Activated naive CD4-positive, alpha-beta T cell treated with anti-CD3 and anti-CD28 coated beads, Interleukin-2, amount 10 ng/mL, durations not matched to agents 7 days and 5 days (primary cell): ENCODE data around the gene OBI1.

Experiments
- CTCF ChIA-PET: fragments of 350-600 bp; sonication (Branson Sonifier 250); formaldehyde crosslinking; loops from one replicate; lab custom pipeline; 2021; ENCODE audit warnings: antibody characterized with exemption; lab: Charles Lee
- DNase-seq: peaks from one replicate; pipeline ENCODE4 v3.0.0-alpha.2; 2020
- H3K27ac Mint-ChIP-seq: one replicate; pipeline ENCODE4 v1.8.0; 2021; ENCODE audit warnings: mild to moderate bottlenecking, moderate library complexity, mixed read lengths
- H3K27me3 Mint-ChIP-seq: one replicate; pipeline ENCODE4 v1.8.0; 2021; ENCODE audit warnings: mild to moderate bottlenecking, mixed read lengths
- H3K36me3 Mint-ChIP-seq: one replicate; pipeline ENCODE4 v1.8.0; 2021; ENCODE audit warnings: mixed read lengths
- H3K4me1 Mint-ChIP-seq: one replicate; pipeline ENCODE4 v1.8.0; 2021; ENCODE audit warnings: mixed read lengths
- H3K4me3 Mint-ChIP-seq: one replicate; pipeline ENCODE4 v1.8.0; 2021; ENCODE audit warnings: mild to moderate bottlenecking, moderate library complexity, mixed read lengths
- H3K9me3 Mint-ChIP-seq: one replicate; pipeline ENCODE4 v1.8.0; 2021; ENCODE audit warnings: mixed read lengths

Gene OBI1

DNA sequence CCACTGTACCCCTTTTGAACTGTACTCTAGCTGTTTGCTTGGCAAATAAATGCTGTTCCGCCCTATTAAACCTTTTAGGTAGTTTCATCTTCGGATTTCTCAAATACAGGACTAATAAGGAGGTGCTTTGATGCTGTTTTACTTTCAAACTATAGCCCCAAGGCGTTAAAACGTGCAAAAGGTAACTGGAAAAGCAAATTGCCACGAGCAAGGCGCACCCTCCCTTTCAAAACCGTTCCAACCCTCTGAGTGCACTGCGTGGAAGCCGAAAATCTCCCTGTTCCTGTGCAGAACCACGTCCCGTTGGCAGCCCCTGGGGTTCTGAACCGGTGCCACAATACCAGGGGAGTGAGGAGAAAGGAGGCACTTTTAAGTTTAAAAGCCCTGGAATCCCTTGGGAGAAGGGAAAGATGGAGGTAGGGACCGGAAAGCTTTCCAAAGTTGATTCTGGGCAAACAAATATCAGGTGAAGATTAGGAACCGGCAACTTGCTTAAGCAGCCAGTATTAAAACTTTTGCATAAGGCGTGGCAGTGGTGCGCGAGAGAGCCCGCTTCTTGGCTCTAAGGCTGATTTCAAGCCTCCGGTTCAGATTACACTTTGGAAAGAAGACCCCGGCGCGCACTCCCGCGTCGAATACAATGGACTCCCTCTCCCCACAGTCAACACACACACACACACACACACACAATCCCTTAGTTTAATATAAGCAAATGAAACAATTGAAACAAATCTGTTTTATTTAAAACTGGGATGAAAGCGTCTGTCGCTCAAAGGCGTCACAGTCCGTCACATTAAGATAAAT, 65.1 kb downstream of the OBI1 start:
- CTCF ChIA-PET: no interaction called here

DNA sequence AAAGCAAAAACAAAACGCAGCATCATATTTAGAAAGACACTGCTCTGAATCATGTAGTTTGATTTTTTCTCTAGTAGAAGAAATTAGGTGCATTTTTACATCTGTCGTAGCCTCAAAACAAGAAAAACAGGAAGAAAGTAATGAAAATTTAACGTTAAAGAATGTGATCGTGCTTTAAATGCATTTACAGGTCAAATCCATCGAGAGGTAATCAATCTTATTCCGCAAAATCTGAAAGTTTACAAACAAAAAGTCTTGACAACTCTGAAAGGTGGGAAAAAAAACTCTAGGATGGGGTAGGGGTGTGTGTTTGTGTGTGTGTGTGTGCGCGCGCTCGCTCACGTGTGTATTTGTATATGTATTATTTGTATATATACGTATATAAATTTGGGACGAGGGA, 65.8 kb downstream of the OBI1 start:
- no peaks in the 10 kb centered on the region for H3K36me3 Mint-ChIP-seq
- CTCF ChIA-PET: no interaction called here
- no peaks in the 10 kb centered on the region for H3K9me3 Mint-ChIP-seq
- DNase-seq: no peak
- H3K4me3 Mint-ChIP-seq: no peak overlapping the region
- peaks cover 76% of the 10 kb centered on the region for H3K27me3 Mint-ChIP-seq
- peaks cover 8% of the 10 kb centered on the region for H3K4me1 Mint-ChIP-seq
- peak overlapping the region; percentile 64 for H3K27ac Mint-ChIP-seq

More for the DNA sequence above, 65.1 kb downstream of the OBI1 start:
- Mint-ChIP-seq H3K4me1 (peaks cover 8% of the 10 kb centered on the region), H3K9me3 (no peaks in the 10 kb centered on the region), H3K36me3 (no peaks in the 10 kb centered on the region), H3K27me3 (peaks cover 76% of the 10 kb centered on the region), H3K27ac (peak overlapping the region; percentile 71), H3K4me3 (no peak overlapping the region)
- no peak for DNase-seq

DNA sequence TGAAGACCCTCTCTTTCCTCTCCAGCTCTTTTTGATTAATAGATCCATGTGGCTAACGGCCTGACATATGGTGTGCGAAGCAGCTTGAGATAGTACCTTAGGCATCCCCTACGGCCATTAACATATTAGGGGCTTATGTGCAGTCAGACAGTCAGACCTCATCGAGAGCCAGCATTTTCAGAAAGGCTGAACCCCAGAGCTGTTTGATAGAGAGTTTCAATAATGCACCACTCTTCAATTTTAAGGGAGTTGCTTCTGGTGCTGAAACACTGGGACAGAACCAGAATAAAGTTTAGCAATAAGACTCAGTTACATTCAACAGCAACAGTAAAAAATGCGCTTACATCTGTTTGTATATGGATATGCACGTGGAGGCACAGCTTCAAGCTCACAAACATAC, 66.4 kb downstream of the OBI1 start:
- H3K36me3 Mint-ChIP-seq: no peaks in the 10 kb centered on the region
- no peak overlapping the region for H3K27ac Mint-ChIP-seq

DNA sequence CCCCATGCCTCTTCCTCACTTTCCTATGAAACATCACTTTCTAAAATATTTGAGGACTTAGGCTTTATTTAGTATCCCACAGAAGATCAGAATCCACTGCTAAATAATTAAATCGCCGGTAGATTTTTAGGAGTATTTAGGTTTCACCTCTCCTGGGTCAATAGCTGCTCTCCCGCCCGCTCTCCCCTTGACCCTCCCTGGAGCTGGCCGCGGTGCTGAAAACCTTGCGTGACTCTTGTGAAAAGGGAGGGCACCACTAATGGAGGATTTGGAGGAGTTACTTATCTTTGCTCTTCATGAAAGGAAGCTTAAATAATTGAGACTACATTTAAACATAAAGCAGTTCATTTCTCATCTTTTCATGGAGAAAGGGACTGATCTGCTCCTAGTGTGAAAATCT, 69.7 kb downstream of the OBI1 start:
- peak; percentile 41 for DNase-seq
- CTCF ChIA-PET: no interaction called here
- Mint-ChIP-seq H3K27me3 (peaks cover 66% of the 10 kb centered on the region), H3K27ac (no peak overlapping the region), H3K4me3 (no peak overlapping the region), H3K9me3 (no peaks in the 10 kb centered on the region), H3K4me1 (no peaks in the 10 kb centered on the region), H3K36me3 (no peaks in the 10 kb centered on the region)

More for the DNA sequence above, 66.4 kb downstream of the OBI1 start:
- DNase-seq: no peak
- Mint-ChIP-seq H3K27me3 (peaks cover 78% of the 10 kb centered on the region), H3K4me3 (no peak overlapping the region), H3K4me1 (peaks cover 8% of the 10 kb centered on the region), H3K9me3 (no peaks in the 10 kb centered on the region)
- CTCF ChIA-PET: no interaction called here

DNA sequence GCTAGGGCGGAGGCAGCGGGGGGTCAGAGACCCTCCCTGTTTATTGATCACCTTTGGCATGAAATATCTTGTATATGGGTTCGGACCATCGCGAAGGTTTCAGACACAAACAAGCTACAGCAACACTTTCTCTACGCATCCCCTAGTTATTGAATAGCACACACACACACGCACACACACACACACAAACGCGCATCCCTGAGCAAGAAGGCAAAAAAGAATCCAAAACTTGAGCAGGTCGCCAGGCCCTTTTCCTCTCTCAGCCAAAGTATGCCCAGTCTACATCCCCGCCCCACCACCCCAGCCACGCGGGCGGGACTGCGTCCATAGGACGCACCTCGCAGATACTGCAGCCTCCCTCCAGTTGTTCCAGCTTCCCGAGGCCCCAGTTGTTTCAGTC, 71.6 kb downstream of the OBI1 start:
- no peak for DNase-seq
- CTCF ChIA-PET: no interaction called here
- no peaks in the 10 kb centered on the region for H3K4me1 Mint-ChIP-seq
- no peak overlapping the region for H3K4me3 Mint-ChIP-seq
- H3K27ac Mint-ChIP-seq: no peak overlapping the region
- H3K9me3 Mint-ChIP-seq: no peaks in the 10 kb centered on the region
- H3K27me3 Mint-ChIP-seq: peaks cover 49% of the 10 kb centered on the region
- H3K36me3 Mint-ChIP-seq: no peaks in the 10 kb centered on the region

DNA sequence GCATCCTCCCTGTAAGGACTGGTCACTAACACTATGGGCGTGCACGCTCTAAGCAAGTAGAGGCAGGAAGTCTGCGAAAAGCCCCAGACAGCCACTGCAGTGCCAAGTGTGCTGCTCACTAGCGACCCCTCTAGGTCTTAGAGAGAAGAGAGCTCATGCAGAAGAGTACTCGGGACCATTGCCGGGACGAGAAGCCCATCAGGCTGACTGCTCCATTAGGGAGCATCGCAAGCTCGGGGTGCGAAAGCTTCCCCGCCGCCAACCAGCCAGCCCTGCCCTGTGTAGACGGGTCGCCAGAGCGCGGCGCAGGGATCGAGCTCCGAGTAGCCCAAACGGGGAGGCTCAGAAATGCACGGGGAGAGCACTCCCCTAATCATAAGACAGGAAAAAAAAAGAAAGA, 72.2 kb downstream of the OBI1 start:
- H3K4me3 Mint-ChIP-seq: no peak overlapping the region

DNA sequence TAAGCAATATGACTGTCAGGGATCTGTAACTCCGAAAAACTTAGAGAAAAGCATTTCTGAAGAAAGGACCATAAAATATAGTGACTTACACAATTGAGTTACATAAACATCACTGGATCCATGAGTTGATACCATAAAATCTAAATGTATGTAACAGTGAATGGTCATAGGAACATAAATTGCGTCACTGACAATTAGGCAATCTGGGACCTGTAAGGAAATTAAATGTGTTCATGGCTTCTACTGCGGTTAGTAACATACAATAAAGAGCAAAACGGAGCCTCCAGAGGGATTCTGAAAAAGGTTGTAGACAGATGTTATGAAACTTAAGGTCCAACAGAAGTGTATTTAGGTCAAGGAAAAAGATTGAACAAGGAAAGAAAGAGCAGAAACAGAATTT, 82.7 kb downstream of the OBI1 start:
- CTCF ChIA-PET: interaction anchor here (0.6 kb wide), 1 partner anchor 88 kb away, joined by 3 read pairs; no protein-coding TSS in a partner anchor
- H3K27me3 Mint-ChIP-seq: peaks cover 10% of the 10 kb centered on the region
- no peak overlapping the region for H3K27ac Mint-ChIP-seq
- H3K9me3 Mint-ChIP-seq: no peaks in the 10 kb centered on the region
- no peak overlapping the region for H3K4me3 Mint-ChIP-seq
- no peaks in the 10 kb centered on the region for H3K36me3 Mint-ChIP-seq
- no peaks in the 10 kb centered on the region for H3K4me1 Mint-ChIP-seq
- no peak for DNase-seq

More for the DNA sequence above, 72.2 kb downstream of the OBI1 start:
- CTCF ChIA-PET: interaction anchor here (1.0 kb wide), 1 partner anchor 21 kb away, joined by 3 read pairs; no protein-coding TSS in a partner anchor
- no peak for DNase-seq
- H3K4me1 Mint-ChIP-seq: no peaks in the 10 kb centered on the region
- H3K9me3 Mint-ChIP-seq: no peaks in the 10 kb centered on the region
- H3K36me3 Mint-ChIP-seq: no peaks in the 10 kb centered on the region
- peaks cover 47% of the 10 kb centered on the region for H3K27me3 Mint-ChIP-seq
- no peak overlapping the region for H3K27ac Mint-ChIP-seq

DNA sequence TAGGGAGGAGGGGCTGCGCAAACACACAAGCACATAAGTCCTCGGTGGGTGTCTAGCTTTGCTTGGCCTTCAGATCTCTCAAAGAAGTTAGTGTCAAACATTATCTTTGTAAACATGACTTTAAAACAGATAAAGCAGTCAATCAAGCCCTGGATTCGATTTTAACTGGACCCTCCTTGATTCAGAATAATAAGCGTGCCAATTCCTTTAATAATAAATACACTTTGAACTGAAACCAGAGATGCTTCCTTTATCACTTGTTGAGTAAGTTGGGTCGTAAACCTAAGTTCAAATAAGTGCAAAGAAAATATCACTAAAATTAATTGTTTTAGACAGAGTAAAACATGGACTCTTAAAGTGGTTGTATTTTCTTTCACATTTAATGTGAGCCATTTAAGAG, 86.5 kb downstream of the OBI1 start:
- H3K4me3 Mint-ChIP-seq: no peak overlapping the region
- H3K36me3 Mint-ChIP-seq: no peaks in the 10 kb centered on the region
- no peaks in the 10 kb centered on the region for H3K9me3 Mint-ChIP-seq
- no peak overlapping the region for H3K27ac Mint-ChIP-seq
- CTCF ChIA-PET: no interaction called here
- peaks cover 5% of the 10 kb centered on the region for H3K27me3 Mint-ChIP-seq
- no peak for DNase-seq
- no peaks in the 10 kb centered on the region for H3K4me1 Mint-ChIP-seq

DNA sequence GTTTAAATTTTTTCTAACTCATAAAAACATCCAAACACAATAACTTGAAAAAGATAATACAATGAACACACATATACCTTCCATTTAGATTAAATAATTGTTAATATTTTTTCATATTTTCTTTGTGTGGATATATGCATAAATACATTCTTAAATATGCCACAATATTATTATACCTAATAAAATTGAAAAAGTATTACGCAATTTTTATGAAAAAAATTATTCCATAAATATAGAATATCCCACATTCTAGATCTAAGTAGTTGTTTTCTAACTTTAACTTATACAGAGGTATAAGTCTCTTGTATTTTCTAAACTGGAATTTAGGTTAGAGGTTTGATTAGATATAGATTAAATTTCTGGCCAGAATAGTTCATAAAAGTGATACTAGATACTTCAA, 89.9 kb downstream of the OBI1 start:
- no peaks in the 10 kb centered on the region for H3K9me3 Mint-ChIP-seq
- no peaks in the 10 kb centered on the region for H3K36me3 Mint-ChIP-seq
- CTCF ChIA-PET: no interaction called here
- DNase-seq: no peak
- H3K27ac Mint-ChIP-seq: no peak overlapping the region
- no peaks in the 10 kb centered on the region for H3K4me1 Mint-ChIP-seq
- H3K4me3 Mint-ChIP-seq: no peak overlapping the region
- H3K27me3 Mint-ChIP-seq: peaks cover 5% of the 10 kb centered on the region

DNA sequence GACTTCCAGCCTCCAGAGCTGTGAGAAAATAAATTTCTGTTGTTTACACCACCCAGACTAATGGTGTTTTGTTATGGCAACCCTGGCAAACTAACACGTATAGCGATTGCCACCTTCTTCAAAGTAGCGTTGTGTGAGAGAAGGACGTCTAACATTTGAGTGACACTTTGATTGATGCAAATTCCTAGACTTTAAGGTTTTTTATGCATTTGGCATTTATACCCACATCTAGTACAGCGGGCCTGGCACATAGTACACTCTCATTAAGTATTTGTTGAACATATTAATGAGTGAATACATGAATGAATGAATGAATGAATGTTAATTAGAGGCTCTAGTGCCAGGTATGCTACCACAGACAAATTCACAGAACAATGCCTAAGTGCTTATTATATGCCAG, 92.3 kb downstream of the OBI1 start:
- no peak for DNase-seq
- CTCF ChIA-PET: no interaction called here
- no peaks in the 10 kb centered on the region for H3K4me1 Mint-ChIP-seq
- H3K27me3 Mint-ChIP-seq: peaks cover 3% of the 10 kb centered on the region
- no peak overlapping the region for H3K4me3 Mint-ChIP-seq
- no peaks in the 10 kb centered on the region for H3K36me3 Mint-ChIP-seq
- no peaks in the 10 kb centered on the region for H3K9me3 Mint-ChIP-seq
- no peak overlapping the region for H3K27ac Mint-ChIP-seq
